Retinal pigment epithelial cell (primary cell): ENCODE results near the gene ZNF260.

Experiments
- DNase-seq: peaks from one replicate; pipeline ENCODE4 v3.0.0-alpha.2; 2010; ENCODE audit warnings: low read depth
- H3K4me3 ChIP-seq: 2 replicates; pipeline ENCODE4 v1.5.1; 2011; ENCODE audit warnings: mild to moderate bottlenecking, low read length, control low read depth, moderate library complexity
- CTCF ChIP-seq: conservative IDR thresholded peaks from 2 replicates; pipeline ENCODE4 v1.5.1; 2011; ENCODE audit warnings: low read depth, low read length, control low read depth, inconsistent platforms

Gene ZNF260

DNA sequence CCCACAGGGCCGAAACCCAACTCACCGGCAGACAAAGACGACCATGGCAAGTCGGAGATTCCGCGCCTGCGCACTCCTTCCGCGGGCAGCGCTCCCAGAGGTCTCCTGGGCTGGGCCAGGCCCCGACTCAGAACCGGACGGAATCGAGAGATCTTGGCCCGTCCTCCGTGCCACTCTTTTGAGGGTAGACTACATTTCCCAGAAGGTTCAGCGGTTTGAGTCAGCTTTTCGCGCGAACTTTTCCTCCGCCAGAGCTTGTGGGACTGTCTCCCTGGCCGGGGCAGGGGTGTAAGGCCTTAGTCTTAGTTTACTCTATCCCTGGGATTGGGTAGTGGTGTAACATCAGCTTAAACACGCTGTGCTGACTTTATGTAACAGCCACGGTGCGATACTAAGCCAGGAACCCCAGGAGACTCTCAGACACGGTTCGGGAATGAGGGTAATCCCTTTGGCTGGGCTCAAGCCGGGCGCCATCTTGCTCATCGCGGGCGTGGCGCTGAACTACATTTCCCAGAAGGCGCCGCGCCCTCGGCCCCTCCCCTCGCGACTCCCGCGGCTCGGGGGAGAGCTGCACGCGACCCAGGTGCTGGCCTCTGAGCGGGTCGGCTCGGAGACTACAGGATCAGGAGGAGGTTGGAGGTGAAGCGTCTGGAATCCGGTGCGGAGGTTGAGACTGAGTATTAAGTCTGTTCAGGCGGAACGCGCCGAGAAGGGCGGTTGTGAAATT, at the start of gene ZNF260:
ZNF260 (minus strand) TSS at position 78 of the 727 bp plus-strand sequence. CDS start 13,033 bp downstream, outside the sequence.
- H3K4me3 ChIP-seq = peak within 1 kb of the TSS; percentile 94
- TF ChIP-seq CTCF = no peak
- peak; percentile 89 for DNase-seq

DNA sequence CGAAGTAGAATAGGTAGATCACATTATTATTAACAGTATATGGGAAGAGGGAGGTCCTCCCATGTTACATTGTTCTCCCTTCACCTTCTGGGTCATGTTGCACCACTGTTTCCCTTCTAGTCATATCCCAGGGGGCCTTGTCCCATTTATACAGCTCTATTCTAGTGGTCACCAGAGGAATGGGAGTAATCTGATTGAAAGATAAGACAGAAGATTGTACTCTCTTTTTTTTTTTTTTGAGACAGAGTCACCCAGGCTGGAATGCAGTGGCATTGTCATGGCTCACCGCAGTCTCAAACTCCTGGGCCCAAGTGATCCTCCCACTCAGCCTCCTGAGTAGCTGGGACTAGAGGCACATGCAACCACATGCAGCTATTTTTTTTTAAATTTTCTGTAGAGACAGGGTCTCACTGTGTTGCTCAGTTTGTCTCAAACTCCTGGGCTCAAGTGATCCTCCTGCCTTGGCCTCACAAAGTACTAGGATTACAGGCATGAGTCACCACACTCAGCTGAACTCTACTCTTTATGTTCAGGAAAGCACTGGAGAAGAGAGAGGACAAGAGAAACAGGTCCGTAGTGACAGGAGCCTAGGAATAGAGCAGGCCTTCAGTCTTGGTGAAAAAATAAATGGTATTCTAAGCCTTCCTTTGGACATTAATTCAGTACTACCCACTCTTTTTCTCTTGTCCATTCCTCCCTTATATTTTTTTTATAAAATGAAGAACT, 49.4 kb upstream of the ZNF260 start:
- TF ChIP-seq CTCF = no peak
- DNase-seq = no peak
- H3K4me3 ChIP-seq = no peak overlapping the region

DNA sequence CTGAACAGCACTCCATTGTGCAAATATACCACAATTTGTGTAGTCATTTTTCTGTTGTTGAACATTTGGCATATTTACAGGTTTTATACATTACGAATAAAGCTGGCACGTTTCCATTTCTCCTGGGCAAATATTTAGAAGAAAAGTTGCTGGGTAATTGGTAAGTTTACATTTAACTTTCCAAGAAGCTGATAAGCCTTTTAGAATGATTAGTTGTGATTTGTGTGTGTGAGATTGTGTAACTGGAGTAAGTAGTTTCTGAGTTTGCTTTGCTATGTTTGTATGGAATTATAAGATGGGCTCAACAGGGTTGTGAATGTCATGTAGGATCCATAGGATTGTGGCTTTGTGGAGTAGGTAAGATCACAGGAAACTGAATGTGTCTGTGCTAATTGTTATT, 46.7 kb upstream of the ZNF260 start:
- TF ChIP-seq CTCF = no peak
- peak overlapping the region; percentile 98 for H3K4me3 ChIP-seq
- DNase-seq = no peak

- TF ChIP-seq CTCF = no peak
- H3K4me3 ChIP-seq = peak overlapping the region; percentile 98
- DNase-seq = peak; percentile 32
Observed at GRCh38 chr19:36573895-36574720, 46.0 kb upstream of the ZNF260 start.

- peak within 1 kb of the TSS; percentile 98 for H3K4me3 ChIP-seq
- no peak for TF ChIP-seq CTCF
- peak; percentile 75 for DNase-seq
Observed at GRCh38 chr19:36573020-36573894, 45.2 kb upstream of the ZNF260 start, which contains the start of gene ZNF529. Gene ZNF529, minus strand, starts transcription at chr19:36573292. Its CDS starts 946 bp downstream, at chr19:36572346.

DNA sequence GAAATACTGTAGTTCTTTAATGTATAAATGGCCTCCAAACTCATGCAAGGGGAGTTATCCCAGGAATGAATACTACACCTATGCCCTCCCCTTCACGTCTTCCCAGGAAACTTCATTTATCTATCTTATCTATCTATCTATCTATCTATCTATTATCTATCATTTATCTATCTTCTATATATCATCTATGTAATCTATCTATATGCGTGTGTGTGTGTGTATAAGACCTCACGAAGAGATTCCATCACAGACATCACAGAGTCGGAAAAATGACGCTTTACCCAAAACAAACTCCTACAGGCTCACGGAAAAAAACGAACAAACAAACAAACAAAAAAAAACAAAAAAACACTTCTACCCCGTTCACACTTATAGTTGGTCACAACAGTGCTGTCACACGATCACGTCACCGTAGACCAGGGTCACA, 44.5 kb upstream of the ZNF260 start:
- H3K4me3 ChIP-seq = peak overlapping the region; percentile 98
- DNase-seq = no peak
- TF ChIP-seq CTCF = no peak
